WI38 (cell line): ENCODE results near the gene DDX23.

Source experiments
- H3K4me3 ChIP-seq: 2 replicates; pipeline ENCODE4 v1.5.1; 2011; ENCODE audit warnings: low read depth, mild to moderate bottlenecking, control low read depth, low read length
- TF ChIP-seq, protein P1 (sequence below): IDR thresholded peaks from 2 replicates; pipeline ENCODE4 v1.5.1; 2012; ENCODE audit warnings: low read depth, mild to moderate bottlenecking, control low read depth, low read length

Gene DDX23

DNA sequence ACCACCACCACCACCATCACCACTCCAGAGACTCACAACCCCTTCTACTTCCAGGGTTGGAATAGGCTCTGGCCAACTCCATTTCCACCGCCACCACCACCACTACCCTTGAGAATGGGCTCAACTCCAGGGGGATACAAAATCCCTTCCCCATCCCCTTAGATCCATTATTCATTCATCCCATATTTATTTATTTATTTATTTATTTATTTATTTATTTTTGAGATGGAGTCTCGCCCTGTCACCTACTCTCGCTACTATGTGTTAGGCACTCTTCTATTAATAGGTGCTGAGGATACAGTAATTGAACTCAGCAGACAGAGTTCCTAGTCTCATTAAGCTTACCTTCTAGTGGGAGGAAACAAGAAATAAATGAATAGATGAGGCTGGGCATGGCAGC is 58.3 kb downstream of the DDX23 start:
- TF ChIP-seq, protein P1, sequence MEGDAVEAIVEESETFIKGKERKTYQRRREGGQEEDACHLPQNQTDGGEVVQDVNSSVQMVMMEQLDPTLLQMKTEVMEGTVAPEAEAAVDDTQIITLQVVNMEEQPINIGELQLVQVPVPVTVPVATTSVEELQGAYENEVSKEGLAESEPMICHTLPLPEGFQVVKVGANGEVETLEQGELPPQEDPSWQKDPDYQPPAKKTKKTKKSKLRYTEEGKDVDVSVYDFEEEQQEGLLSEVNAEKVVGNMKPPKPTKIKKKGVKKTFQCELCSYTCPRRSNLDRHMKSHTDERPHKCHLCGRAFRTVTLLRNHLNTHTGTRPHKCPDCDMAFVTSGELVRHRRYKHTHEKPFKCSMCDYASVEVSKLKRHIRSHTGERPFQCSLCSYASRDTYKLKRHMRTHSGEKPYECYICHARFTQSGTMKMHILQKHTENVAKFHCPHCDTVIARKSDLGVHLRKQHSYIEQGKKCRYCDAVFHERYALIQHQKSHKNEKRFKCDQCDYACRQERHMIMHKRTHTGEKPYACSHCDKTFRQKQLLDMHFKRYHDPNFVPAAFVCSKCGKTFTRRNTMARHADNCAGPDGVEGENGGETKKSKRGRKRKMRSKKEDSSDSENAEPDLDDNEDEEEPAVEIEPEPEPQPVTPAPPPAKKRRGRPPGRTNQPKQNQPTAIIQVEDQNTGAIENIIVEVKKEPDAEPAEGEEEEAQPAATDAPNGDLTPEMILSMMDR, result no peak
- no peak overlapping the region for H3K4me3 ChIP-seq

DNA sequence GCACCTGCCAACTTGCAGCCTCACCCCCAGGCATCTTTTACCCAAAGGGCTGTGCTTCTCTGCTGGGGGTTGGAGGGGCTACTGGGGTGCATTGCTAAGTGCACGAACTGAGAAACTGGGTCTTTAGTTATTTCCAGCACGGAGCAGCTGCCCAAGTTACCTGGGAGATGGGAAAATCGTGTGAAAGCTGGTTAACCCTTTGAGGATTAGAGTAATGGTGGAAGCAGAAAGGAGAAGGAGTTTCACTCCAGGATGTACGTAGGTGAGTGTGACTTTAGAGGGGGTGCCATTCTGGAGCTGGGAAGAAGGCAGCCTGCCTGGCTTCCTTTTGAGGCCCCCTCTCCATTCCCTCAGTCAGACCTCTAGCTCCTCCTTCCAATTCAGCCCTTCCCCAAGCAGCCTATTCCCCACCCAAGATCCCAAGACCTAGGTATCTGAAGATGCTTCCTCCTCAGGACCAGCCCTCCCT is 62.1 kb downstream of the DDX23 start:
- TF ChIP-seq, protein P1, result no peak
- H3K4me3 ChIP-seq, result peak overlapping the region; percentile 84

DNA sequence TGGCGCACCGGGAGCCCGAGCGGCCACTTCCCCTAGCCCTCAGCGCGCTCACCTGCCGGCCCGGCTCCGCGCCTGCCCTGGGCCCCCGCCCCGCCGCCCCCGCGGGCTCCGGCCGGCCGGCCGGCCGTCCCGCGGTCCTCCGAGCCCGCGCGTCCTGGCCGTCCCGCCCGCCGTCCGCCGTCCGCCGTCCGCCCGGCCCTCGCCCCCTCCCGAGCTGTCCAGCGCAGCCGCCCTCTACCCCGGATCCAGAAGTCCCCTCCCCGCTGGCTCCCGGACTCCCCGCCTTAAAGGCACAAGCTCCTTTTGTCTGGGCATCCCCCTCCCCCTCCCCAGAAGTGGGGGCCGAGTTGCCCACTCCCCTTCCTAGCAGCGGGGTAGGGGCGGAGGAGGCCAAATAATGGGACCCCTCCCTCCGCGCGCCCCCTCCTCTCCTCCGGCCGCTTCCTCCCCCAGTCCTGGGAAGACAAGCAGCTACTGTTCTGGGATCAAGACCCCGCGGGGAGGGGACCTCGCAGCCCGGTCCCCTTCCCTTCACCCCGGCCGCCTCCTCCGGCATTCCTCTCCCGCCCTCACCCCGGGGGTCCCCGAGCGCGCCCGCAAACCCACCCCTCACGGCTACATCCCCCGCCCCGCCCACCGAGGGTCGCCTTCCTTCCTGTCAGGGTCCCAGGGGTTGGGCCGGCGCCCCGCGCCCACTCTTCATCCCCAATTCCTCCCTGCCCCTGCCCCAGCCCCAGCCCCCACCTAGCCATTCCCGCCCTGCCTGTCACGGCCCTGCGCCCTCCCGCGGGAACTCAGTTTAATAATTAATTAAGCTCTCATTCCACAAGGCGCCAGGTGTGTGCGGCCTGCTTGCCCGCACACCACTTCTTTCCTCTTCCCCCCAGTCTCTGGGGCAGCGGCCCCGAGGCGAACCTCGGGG is 62.8 kb downstream of the DDX23 start, which contains the start of gene ADCY6:
Gene ADCY6 (minus strand): TSS at position 236 of the 922 bp plus-strand sequence. CDS start 5,655 bp downstream, outside the sequence.
- TF ChIP-seq, protein P1, result no peak
- peak within 1 kb of the TSS; percentile 84 for H3K4me3 ChIP-seq

DNA sequence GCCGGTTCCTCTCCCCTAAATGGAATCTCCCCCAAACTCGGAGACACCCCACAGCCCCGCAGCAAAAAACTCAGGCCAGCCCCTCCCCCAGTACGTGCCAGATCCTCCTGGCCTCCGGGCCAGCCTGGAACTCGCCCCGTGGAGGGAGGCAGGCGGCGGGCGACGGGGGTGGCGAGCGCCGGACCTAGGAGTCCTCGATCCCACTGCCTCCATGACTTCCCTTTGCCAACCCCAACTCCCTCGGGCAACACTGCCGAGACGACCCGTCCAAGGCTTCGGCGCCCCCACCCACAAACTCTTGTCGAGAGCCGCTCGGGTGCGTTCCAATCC is 63.5 kb downstream of the DDX23 start:
- H3K4me3 ChIP-seq, result peak overlapping the region; percentile 84
- TF ChIP-seq, protein P1, result no peak

DNA sequence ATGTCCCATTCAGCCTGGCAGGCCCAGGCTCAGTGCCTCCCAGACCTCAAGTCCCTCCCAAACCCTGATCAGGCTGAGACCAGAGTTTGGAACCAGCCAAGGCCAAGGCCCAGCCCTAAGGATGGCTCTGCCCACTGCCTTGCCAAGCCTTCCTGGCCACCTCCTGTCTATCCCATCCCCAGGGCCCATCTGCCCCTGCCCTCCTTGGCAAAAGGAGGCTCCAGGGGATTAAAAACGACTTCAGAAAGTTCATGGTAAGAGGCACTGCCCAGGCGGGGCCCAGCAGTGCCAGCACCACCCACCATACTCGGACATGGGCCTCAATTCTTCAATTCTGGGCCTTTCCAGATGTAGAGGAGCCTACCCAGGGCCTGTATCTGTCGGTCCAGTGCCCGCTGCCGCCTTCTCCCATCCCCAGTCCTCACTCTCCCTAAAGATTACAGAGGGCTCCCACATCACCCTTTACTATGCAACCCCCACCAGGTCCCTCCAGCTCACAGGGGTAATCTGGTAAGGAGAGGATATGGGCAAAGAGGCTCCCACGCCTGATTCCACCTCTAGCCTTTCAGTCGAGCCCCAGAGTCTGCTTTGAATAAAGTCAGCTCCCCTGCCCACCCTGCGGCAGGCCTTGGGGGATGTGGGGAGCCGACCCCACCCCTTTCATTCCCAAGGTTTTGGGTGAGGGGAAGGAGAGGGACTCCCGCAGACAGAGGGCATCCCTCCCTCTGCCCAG is 64.0 kb downstream of the DDX23 start:
- peak overlapping the region; percentile 84 for H3K4me3 ChIP-seq
- TF ChIP-seq, protein P1, result no peak

DNA sequence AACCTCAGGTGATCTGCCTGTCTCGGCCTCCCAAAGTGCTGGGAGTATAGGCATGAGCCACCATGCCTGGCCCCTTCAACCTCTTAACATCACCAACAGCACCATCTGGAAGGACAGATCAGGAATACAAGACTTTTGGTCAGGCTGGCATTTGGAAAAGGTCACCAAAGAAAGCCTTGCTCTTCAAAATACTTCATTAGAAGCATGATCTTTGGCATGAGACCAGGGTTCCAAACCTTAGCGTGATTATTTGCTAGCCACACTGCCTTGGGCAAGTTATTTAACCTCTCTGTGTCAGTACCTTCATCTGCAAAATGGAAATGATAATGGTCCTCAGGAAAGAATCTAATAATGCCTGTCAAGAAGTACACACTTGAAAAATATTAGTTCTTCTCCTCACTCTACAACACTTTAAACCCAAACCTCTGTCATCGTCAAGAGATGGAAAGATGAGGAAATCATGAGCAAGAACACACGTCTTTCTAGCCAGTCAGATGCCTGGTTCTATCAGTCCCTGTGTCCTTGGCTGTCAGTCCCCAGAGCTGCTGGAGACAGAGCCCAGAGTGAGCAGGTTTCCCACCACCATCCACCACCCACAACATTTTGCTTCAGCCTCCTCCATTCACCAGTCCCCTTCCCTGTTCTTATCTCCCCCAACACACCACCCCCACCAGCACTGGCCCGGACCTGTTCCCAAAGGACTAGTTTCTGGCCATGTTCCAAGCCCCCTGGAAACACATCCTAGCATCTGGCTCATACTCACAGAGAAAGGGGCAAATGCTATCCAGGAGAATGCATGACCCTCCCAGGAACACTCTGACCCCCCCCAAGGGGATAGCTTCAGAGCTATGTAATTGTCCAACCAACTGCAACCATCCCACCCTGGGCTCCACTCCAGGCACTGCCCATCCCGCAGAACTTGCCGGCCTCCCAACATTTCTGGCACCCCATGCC is 65.1 kb downstream of the DDX23 start:
- TF ChIP-seq, protein P1, result no peak
- peak overlapping the region; percentile 84 for H3K4me3 ChIP-seq
